GM18505 (cell line): ENCODE results near the gene LAMB2.

ENCODE experiments used
- ATAC-seq: cut with Tn5 transposase; IDR thresholded peaks from one replicate; pipeline ENCODE4 v1.9.1; 2021; ENCODE audit not compliant: unreplicated experiment
- POLR2A ChIP-seq: IDR thresholded peaks from 4 replicates; pipeline ENCODE4 v1.6.1; 2011; ENCODE audit warnings: borderline replicate concordance; ENCODE audit not compliant: insufficient read depth, insufficient read length; ENCODE audit errors: extremely low read depth

Gene LAMB2

DNA sequence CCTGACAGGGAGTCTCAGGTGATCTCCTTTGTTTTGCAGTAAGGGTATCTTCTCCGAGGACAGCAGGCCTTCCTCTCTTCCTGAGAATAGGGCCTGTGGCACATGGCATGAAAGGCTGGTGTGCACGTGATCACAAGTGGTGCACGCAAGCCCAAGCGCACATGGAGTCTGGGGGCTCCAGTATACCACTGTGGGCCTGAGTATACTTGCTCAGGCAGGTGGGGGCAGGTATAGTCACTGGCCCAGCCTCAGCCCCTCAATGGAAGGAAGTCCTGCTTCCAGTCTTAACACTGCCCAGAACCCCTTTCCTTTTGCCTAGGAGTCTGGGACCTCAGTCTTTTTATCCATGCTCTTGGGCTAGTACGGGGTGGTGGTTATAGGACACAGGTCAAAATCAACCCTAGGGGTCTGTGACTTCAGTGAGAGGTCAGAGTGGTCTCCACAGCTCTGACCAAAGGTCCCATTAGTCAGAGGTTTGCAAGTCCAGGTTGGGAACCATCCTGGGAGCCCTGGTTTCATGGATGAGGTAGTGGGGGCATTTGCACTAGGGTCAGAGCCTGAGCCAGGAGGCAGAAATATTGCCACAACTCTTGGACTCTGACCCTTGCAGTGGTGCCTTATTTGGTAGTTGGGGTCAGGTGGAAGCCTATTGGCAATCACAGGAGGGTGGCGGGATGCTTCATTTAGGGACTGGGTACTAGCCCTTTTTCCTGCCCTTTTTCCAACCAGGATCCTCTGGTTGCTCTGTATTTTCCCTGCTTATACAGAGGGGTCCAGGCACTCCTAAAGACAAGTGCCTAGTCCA is 34.1 kb upstream of the LAMB2 start:
- ATAC-seq: no peak
- no peak for TF ChIP-seq POLR2A

DNA sequence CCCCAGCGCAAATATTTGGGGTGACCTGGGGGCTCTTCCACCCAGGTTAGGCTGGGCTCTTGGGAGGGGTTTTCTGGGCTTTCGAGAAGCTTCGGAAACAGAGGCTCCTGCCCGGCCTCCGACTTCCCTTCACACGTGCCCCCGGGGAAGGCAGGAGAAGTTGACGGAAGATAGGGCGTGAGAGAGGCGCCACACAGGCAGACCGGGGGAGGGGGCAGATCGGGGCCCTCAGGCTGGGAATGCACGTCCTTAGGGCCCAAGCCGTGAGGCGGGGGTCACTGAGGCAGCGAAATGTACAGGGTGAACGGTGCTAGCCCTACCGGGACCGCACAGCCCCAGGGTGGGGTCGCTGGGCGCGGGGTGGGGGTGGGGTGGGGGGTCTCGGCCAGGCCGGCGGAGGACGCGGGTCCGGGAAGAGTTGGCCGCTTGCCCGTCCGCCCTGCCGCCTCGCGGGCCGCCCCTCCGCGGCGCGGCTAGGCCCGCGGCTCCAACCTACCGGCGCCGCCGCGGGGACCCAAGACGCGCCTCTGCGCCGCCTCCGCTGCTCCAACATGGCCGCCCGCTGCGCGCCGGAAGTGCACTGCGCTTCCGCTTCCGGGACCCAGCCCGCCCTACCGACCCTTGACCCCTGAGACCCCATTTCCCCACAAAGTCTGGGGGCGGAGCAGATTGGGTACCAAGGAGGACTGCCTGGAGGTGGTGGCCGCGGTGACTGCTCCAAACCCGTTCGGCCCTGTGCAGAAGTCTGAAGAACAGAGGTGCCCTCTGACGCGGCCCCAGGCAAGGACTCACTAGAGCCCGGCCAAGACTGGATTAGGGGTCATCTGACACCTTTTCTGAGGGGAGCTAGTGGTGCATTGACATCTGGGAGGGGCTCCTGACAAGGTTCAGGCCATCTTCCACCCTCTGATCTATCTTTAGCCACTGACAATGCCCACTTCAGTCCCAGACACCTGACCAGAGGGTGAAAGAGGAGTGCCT is 33.2 kb upstream of the LAMB2 start, which contains the start of gene CCDC71:
CCDC71 (minus strand) TSS at position 561 of the 981 bp plus-strand sequence. CDS start 2,123 bp downstream, outside the sequence.
- ATAC-seq: peak; percentile 58
- TF ChIP-seq POLR2A: peak; percentile 84

DNA sequence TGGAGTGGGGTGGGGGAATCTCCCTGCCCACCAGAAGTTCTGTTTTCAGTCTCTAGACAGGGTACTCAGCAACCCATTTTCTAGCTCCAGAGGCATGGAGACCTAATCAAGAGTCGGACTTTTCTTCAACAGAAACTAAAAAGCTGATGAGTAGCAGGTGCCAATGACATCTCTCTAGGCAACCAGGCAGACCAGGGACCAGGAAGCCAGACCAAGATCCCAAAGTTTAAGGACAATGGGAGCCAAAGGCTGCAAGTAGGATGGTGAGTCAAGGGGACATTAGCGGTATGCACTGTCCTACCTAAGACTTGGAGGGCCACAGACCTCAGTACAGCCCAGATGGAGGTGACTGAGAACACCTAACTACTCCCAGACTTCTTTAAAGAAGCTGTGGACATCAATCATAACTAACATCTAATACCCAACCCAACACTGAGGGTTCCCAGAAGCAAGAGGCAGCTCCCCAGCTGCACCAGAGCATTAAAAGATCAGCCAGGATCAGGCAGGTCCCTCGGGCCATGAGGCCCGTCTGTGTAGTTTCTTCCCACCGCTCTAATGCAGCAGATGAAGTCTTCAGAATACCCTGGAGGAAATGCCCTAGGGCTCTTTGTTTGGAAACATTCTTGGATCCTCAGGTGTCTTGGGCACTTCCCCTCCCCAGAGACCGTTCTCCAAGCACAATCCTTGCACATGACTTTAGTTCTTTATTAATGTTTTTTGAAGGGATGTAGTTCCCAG is 32.3 kb upstream of the LAMB2 start:
- no peak for TF ChIP-seq POLR2A
- no peak for ATAC-seq

DNA sequence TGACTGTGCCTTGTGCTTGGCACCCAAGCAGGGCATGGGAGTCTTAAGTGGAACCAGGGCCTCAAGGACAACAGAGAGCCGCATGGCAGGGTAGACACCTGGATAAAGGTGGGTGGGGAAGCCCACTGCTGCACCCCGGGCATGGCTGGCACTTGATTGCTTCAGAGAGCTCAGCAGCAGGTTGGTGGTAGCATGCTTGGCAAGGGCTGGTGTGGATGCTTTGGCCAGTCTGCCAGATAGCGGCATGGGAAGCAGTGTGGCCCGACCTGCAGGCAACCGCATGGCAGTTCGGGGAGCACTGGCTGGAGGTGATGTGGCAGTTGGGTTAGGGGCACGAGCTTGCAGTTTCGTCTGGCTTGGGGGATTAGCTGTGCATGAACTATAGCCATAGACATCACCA is 30.8 kb upstream of the LAMB2 start:
- no peak for TF ChIP-seq POLR2A
- no peak for ATAC-seq

DNA sequence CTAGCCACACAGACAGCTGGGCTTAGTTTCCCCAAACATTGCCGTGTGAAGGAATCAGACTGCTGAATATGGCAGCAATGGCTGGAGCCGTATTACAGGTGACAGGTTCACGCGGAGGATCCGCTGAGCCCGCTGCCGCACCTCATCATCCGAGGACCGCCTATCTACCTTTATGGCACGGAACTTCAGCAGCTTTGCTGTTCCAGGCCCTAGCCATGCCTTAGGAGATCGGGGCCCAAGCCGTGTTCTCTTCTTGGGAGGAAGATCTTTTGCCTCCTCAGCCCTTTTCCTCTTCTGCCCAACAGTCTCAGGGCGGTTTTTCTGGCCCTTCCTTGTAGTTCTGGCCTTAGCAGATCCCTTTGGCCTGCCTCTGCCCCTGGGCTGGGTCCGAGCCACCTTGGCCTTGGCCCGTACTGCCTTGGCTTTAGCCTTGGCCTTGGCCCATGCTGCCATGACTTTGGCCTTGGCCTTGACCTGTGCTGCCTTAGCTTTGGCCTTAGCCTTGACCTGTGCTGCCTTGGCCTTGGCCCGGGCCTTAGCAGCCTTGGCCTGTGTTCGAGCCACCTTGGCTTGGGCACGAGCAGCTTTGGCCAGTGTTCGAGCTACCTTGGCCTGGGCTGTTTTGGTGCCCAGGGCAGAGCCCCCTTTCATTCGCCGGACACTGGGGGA is 30.0 kb upstream of the LAMB2 start:
- ATAC-seq: no peak

DNA sequence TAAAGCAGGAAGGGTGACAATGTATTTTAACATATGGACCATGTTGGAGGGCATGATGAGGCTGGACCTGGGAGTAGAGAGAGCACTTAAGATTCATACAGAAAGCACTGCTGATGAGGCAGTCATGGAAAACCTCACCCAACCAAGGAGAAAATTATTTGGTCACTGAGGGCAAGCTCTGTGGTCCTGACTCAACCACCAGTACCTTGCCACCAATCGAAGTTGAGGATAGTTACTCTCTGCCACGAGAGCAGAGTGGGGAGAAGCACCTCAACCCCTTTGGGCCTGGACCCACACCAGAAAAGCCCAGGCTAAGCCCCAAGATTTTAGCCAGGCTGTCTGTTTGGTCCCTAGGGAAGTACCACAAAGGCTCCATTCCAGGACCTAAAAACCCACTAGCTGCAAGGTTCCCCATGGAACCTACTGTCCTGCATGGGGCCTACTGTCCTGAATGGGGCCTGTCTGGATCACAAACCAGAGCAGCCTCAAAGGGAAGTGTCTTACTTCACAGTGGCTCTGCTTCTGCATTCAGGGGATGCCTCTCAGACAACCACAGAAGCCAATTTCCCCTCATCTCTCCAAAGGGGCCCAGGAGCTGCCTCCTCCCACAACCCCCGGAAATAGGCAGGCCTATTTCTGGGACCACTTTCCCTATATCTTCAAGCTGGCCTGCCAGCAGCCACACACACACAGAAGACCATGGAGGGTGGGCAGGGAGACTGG is 29.1 kb upstream of the LAMB2 start:
- TF ChIP-seq POLR2A: no peak
- ATAC-seq: no peak

More for the DNA sequence above, 30.0 kb upstream of the LAMB2 start:
- no peak for TF ChIP-seq POLR2A

DNA sequence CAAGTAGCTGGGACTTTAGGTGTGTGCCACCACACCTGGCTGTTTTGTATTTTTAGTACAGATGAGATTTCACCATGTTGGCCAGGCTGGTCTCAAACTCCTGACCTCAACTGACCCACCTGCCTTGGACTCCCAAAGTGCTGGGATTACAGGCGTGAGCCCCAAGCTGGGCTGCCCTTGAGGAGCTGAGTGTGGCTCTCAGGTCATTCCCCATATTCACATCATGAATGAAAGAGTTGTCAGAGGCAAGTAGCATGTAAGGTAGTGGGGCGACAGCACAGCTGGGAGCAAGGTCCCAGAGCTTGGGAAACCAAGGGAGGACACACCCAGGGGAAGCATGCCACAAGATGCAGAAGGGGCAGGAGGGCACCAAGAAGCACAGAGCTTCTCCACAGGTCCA is 28.3 kb upstream of the LAMB2 start:
- no peak for TF ChIP-seq POLR2A

DNA sequence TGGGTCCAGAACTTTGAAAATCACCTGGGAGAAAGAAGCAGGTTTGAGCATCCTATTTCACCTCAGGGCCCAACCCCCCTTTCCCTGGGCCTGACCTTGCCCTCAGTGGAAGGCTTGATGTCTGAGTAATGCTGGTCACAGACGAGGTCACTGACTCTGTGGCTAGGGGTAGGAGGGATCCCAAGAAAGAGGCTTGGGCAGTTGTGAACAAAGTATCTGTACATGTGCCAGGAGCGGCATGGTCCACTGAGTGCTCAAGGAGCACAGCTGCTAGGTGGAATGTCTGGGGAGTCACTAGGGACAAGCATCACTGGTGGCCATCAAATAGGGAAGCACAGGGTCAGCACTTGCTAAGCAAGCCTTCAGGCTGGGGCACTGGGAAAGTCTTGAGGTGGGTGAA is 25.9 kb upstream of the LAMB2 start:
- TF ChIP-seq POLR2A: no peak
- ATAC-seq: no peak

More for the DNA sequence above, 28.3 kb upstream of the LAMB2 start:
- no peak for ATAC-seq

DNA sequence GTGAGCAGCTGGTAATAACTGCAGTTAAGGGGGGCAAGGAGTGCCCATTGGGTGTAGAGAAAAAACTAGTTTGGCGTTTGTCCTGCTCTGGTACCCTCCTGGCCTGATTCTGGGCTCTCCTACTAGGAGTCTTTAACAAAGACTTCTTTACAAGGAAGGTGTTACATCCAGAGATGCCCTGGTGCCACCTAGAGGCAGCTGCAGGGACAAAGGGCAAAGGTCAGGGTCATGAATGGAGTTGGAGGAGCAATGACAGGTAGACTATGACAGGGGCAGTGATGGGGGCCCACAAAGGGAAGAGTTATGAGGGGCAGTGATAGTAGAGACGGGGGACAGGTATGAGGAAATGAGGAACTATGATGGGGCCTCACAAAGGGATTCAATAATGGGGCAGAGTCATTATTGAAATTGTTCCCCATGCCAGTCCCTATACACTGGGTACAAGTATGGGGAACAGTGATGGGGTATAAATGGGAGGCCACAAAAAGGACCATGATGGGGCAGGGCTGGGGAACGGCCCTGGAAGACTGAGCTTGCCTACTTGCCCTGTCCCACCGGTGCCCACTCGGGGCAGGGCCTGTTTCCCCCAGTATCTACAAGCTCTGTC is 25.4 kb upstream of the LAMB2 start:
- no peak for ATAC-seq
- TF ChIP-seq POLR2A: no peak

DNA sequence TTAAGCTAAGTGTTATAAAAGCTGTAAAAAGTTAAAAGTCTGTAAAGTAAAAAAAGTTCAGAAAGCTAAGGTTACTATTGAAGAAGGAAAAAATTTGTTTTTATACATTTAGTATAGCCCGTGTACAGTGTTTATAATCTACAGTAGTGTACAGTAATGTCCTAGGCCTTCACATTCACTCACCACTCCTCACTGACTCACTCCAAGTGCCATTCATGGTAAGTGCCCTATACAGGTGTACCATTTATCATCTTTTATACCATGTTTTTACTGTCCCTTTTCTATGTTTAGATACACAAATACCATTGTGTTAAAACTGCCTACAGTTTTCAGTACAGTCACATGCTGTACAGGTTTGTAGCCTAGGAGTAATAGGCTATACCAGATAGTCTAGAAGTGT is 24.4 kb upstream of the LAMB2 start:
- no peak for ATAC-seq
- no peak for TF ChIP-seq POLR2A

DNA sequence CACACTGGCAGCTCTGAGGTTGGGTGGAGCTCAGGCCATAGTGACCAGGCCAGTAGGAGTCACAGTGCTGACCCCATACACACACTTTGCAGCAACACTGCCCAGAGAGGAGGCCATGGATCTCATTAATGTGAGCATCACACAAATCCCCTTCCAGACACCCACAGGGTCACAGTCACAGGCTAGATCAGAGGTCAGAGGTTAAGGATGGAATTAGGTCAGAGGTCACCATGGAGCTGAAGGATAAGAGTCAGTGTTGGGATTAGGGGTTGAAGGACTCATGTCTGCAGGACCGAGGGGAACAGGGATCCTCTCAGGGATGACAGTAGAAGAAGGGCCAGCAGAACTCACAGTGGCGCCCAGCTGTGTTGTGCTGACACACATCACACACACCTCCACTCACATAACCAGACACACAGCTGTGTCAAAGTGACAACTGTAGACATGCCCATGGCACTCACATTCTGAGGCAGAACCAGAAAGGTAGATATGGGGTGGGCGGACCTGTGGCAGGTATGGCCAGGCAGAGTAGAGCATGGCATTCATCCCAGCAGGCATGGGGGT is 20.6 kb upstream of the LAMB2 start:
- TF ChIP-seq POLR2A: no peak
- ATAC-seq: no peak

DNA sequence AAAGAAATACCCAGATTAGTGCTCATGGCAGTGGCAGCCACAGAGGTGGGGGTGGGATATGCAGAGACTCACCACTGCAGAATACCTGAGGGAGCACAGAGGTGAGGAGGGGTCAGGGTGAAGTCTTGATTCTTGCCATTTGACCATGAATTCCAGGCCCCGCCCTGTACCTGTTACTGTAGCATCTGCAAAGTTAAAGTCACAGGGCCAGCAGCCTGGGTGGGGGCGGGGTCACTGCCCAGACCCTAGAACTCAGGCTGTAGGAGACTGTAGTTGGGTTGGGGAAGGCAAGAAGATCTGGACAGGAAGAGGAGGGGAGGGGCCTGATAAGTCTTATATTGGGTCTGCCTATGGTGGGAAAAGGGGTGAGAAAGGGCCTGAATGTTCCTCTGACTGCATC is 18.8 kb upstream of the LAMB2 start:
- TF ChIP-seq POLR2A: no peak
- no peak for ATAC-seq

DNA sequence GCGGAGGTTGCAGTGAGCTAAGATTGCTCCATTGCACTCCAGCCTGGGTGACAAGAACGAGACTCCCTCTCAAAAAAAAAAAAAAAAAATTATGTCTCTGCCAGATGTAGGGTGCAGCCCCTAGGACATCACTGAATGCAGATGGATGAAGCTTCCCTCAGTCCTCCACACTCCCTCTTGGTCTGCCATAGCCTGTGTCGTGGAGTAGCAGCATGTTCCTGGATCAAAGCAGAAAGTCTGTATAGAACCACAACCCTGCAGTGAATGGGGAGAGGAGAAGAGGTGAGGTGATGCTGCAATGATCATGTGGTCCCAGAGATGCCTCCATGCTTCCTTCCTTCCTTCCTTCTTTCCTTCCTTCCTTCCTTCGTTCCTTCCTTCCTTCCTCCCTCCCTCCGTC is 15.3 kb upstream of the LAMB2 start:
- ATAC-seq: no peak
- TF ChIP-seq POLR2A: no peak
